GM21367 (cell line): ENCODE results near the gene TMEM135.
"Not testable (repeated sequence)": the region's sequence is repeated elsewhere in the genome, so short reads cannot be mapped to it uniquely, and the experiment has no call there.

Experiments used
- ATAC-seq: cut with Tn5 transposase; IDR thresholded peaks from one replicate; pipeline ENCODE4 v1.9.1; 2021; ENCODE audit not compliant: unreplicated experiment

TMEM135 gene

GRCh38 chr11:87139475-87139874 lies 101.7 kb downstream of the TMEM135 start:
- no peak for ATAC-seq

GRCh38 chr11:87141322-87141721 lies 103.6 kb downstream of the TMEM135 start:
- no peak for ATAC-seq

GRCh38 chr11:87141980-87142514 lies 104.3 kb downstream of the TMEM135 start:
- no peak for ATAC-seq

GRCh38 chr11:87142594-87142993 lies 104.9 kb downstream of the TMEM135 start:
- no peak for ATAC-seq

- no peak for ATAC-seq
Observed at GRCh38 chr11:87143641-87144040, 105.9 kb downstream of the TMEM135 start.

DNA sequence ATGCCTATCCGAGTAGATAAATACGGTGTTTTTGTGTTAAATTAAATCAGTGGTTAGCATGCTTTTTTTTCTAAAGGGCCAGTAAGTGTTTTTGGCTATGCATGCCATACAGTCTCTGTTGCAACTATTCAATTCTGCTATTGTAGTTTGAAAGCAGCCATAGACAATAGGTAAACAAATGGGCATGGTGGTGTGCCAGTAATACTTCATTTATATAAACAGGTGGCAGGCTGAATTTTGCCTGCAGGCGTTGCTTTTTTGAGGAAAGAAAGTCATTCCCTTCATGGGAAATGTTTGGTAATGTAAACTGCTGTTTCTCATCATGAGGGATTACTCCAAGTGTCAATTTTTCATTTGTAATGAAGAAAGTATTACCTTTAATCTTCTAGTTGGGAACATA lies 106.5 kb downstream of the TMEM135 start:
- no peak for ATAC-seq

DNA sequence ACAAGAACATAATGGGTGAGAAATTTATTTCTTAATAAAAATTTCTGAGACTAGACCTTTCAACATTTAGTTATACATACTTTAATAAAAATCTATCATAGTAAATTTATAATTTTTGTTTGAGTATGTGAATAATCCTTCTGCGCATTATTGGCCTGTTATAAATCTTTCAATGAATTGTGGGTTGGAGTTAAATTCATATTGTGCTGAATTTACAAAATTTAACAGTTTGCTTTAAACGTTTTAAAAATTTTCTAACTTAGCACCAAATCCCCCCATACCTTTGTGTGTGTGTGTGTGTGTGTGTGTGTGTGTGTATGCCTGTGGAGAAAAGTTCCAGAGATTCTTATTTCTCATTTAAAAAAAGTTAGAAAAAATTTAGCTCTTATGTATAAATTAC lies 111.0 kb downstream of the TMEM135 start:
- no peak for ATAC-seq

GRCh38 chr11:87149782-87150181 lies 112.0 kb downstream of the TMEM135 start:
- not testable (repeated sequence) for ATAC-seq

GRCh38 chr11:87150936-87151335 lies 113.2 kb downstream of the TMEM135 start:
- ATAC-seq: no peak

GRCh38 chr11:87154246-87154645 lies 116.5 kb downstream of the TMEM135 start:
- no peak for ATAC-seq

DNA sequence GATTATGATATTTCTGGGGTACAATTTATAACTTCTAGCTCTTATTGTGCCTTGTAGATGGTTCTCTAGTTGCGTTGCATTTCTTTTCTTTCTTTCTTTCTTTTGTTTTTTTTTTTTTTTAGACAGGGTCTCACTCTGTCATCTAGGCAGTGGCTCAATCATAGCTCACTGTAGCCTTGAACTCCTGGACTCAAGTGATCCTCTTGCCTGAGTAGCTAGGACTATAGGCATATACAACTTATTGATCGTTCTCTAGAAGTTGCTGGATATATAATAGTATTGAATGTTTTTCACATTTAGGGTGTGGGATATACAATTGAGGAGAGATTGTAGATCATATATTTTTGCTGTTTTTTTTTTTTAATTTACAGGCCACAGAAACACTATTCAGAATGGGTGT lies 119.2 kb downstream of the TMEM135 start:
- ATAC-seq: no peak

DNA sequence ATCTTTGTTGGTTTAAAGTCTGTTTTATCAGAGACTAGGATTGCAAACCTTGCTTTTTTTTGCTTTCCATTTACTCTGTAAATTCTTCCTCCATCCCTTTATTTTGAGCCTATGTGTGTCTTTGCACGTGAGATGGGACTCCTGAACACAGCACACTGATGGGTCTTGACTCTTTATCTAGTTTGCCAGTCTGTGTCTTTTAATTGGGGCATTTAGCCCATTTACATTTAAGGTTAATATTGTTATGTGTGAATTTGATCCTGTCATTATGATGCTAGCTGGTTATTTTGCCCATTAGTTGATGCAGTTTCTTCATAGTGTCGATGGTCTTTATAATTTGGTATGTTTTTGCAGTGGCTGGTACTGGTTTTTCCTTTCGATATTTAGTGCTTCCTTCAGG lies 131.3 kb downstream of the TMEM135 start:
- ATAC-seq: not testable (repeated sequence)

- no peak for ATAC-seq
Observed at GRCh38 chr11:87173185-87174039, 135.7 kb downstream of the TMEM135 start.

- no peak for ATAC-seq
Observed at GRCh38 chr11:87174870-87175269, 137.1 kb downstream of the TMEM135 start.

GRCh38 chr11:87176044-87176443 lies 138.3 kb downstream of the TMEM135 start:
- ATAC-seq: no peak

DNA sequence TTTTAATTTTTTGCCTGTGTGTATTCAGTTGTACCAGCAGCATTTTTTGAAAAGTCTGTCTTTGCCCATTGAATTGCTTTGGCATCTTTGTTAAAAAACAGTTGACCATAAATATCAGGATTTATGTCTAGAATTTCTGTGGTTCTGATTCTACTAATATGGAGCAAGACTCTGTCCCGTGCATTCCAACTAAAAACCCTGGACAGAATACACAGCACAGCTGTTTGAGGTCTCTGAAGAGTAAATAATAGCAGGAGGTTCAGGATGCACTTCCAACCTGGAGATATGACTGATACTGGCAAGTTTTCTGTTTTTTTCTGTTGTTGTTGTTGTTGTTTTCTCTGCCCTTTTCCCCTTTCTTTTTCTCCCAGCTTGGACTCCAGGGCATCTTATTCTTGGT lies 141.9 kb downstream of the TMEM135 start:
- ATAC-seq: no peak

GRCh38 chr11:87180742-87181141 lies 143.0 kb downstream of the TMEM135 start:
- ATAC-seq: no peak

- no peak for ATAC-seq
Observed at GRCh38 chr11:87181143-87181542, 143.4 kb downstream of the TMEM135 start.

DNA sequence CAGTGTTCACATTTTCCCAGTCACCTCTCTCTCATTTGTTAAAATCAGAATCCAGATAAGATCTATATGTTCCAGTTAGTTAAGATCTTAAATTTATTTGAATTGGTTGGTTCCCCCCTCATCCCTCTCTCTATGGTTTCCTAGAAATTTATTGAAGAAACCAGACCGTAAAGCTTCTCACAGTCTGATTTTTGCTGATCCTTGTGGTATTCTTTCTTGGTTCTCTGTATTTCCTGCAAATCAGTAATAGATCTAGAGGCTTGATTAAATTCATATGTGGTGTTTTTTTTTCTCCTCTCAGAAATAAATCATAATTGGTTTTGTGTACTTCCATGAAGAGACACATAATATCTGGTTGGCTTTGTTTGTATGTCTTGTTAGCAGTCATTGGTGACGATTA lies 147.5 kb downstream of the TMEM135 start:
- no peak for ATAC-seq

DNA sequence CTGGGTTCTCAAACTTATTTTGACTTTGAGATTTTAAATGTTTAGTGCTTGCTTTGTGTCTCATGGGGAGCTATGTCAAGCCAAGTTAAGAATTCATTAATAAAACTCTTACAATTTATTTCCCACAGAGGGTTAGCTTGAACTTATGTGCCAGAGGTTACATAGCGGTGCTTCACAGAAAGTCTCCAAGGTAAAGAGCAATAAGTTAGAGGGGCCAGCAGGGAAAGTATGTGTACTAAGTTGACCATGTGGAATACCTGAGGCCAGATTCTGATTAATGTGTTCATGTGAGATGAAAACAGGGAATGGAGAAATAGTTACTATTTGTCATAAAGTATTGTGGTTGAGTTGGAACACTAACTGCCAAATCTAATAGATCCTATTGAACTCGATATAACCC lies 149.3 kb downstream of the TMEM135 start:
- ATAC-seq: no peak

GRCh38 chr11:87187930-87188329 lies 150.2 kb downstream of the TMEM135 start:
- no peak for ATAC-seq

GRCh38 chr11:87188396-87188795 lies 150.7 kb downstream of the TMEM135 start:
- not testable (repeated sequence) for ATAC-seq

- not testable (repeated sequence) for ATAC-seq
Observed at GRCh38 chr11:87188921-87189320, 151.2 kb downstream of the TMEM135 start.
